ENCODE results near the gene RUNX3.
"Not testable (repeated sequence)": the region's sequence is repeated elsewhere in the genome, so short reads cannot be mapped to it uniquely, and the experiment has no call there.

The RUNX3 gene

DNA sequence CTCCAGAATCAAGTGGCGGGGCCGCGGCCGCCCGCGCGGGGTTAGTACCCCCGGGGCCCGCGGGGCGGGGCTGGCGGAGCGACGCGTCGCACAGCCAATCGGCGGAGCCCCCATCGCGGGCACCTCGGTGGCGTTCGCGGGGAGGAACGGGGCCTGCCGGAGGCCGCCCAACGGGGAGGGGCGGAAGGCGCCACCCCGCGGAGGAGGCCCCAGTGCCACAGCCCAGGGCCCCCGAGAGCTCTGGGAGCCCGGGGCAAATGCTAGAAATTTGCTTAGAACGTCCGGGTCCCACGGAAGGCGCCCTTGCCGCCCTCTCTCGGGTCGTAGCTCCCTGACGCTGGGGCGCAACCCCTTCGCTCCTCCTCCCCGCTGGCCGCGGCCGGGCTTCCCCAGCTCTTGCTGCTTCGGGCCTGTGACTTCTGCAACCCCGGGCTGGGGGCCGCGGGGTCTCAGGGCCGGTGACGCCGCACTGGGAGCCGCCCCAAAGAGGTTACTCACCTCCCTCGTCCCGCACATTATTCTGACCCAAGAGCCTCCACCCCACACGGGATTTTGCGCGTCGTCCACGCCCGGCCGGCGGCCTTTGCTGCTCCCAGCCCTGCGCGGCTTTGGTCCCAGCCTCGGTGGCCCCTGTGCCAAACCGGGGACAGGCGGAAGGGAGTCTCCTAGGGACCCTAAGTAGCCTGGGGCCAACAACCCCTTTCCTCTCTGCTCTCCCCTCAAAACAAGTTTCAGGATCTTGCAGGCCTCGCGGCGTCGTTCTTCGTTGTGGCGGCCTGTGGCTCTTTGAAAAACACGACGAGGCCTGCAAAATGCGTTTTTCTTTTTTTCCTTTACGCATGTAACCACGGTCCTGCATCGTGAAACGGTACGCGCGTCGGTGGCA, at the start of gene RUNX3:
TSS of gene RUNX3 (minus strand) at position 17 of the 886 bp plus-strand sequence. CDS start 408 bp downstream, outside the sequence.
- no peak for FAIRE-seq

DNA sequence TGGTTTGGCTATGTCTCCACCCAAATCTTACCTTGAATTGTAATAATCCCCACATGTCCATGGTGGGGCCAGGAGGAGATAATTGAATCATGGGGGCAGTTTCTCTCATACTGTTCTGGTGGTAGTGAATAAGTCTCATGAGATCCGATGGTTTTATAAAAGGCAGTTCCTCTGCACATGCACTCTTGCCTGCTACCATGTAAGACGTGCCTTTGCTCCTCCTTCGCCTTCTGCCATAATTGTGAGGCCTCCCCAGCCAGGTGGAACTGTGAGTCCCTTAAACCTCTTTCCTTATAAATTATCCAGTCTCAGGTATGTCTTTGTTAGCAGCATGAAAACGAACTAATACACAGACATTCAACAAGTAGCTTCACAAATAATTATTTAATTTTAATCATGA, 49.2 kb upstream of the RUNX3 start:
- not testable (repeated sequence) for FAIRE-seq

DNA sequence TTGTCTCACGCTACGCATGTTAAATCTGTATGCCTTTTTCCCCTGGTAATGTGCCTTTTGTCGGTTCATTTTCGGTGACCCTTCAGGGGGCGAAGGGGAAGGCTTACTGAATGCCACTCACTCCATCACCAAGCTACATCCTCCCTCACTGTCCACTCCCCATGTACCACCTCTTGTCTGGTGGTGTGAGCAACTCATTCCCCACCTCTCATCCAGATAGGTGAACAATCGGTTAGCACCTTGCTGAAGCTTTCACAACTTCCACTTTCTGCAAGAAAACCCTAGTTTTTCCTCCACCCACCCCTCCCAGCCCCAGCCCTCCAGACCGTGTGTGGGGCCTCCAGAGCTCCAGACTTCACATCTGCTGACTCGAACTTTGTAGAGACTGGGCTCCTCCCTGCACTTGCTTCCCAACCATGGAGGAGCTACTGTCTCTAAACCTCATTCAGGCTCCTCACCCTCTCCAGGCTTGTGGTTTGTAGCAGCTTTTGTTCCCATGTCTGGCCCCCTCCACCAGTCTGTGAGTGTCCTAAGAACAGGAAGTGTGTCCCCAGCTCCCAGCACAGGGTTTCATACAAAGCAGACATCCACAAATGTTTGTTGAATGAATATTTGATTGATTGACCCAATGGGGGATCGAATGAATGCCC, 48.4 kb upstream of the RUNX3 start:
- no peak for FAIRE-seq

DNA sequence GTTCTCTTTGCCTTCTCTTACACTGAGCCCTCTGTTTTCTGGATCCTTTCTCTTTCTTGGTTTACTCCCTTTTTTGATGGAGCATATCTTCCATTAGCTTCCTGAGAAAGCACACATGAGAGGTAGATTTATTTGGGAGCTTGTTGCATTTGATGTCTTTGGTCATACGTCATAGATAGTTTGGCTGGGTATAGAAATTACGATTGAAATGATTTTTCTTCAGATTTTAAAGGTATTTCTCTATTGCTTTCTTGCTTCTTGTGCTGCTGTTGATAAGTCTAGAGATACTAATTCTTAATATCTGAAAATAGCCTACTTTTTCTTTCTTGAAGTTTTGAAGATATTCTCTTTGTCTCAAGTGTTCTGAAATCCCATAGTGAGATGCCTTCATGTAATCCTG, 45.3 kb upstream of the RUNX3 start:
- no peak for FAIRE-seq

DNA sequence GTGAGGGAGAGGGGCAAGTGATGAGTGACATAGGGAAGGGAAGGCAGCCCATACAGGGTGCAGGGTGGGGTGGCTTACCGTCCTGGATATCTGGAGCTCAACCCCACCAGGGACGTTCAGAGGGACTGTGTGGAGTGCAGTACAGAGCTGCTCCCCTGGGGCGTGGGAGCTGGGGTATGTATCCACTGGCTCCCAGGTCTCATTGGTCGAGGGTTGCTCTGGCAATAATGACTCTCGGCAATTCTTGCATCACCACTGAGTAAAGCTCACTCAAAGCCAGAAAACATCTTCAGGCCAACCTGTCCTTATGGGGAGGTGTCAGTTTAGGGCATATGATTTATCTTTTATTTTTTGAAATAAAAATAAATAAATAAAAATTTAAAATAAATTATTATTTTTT, 43.2 kb upstream of the RUNX3 start:
- no peak for FAIRE-seq

DNA sequence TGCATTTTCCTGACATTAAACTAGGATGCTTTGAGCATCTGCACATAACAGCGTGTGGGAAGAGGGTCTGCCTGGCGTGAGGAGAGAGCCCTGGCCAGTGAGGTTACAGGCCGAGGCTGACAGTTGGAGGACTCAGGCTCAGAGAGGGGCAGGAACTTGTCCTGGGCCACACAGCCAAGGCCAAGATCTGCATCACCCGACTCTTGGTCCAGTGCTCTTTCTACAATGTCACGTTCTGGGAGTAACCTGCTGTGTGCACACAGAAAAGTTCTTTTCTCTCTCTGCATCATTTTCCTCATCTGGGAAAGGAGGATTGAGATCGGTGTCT, 42.8 kb upstream of the RUNX3 start:
- FAIRE-seq = no peak

DNA sequence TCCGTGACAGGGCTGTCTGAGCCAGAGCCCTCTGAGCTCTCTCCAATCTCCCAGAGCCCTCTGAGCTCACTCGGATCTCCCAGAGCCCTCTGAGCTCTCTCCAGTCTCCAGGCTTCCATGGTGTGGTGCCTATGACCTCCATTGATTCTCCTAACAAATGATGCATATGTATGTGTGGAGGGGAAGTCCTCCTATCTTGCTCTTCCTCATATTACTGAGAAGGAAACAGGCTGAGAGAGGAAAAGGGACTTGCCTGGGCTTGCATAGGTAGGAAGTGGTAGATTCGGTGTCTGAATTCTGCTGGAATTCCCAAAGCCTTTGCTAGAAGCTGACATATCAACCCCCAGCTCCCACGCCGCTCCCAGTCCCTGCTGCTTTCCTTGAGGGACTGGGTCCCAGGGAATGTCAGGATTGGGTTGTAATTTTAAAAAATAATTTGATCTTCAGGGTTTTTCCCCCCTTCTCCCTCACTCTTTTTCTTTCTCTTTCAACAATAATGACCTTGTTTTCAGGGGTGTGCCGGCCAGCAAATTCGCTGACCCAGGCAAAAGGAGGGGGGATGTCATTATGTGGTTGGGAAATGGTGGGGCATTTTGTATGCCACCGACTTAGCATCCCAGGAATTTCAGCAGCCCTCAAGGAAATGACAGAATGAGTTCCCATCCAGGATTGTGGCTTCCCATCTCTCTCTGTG, 42.3 kb upstream of the RUNX3 start:
- no peak for FAIRE-seq

DNA sequence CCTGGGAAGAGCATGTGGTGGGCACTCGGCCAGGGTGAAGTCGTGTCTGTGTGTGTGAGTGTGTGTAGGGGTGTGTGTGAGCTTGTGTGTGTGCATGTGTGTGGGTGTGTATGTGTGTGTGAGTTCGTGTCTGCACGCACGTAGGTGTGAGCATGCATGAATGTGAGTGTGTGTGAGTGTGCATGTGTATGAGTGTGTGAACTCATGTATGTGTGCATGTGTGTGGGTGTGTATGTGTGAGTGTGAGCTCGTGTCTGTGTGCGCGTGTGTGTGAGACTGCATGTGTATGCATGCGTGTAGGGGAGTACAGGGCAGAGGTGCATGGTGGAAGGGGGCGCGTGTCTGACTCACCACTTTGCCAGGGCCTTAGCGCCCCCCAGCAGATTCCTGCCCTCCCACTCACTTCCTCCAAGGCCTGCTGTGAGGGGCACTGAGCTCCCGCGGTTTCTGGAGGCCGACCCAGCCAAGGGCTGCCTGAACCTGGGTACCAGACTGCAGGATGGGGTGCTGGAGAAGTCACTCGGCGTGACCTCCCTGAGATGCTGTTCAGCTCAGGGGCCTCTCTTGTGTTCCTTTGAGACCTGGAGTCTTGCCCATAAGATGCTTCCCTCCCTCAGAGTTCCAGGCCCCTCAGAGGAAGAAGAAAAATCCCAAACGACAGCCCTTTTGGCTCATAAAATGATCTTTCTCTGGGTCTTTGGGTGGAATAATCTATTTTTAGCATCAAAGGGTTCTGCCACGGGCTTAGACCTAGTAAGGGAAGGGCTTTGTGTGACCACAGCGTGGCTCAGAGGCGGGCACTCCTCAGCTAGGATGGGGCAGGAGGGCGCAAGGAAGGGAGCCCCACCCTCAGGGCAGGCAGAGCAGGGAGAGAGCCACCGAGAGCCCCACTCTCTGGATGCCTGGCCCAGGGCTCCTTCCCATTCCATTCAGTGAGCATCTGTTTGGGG, 41.1 kb upstream of the RUNX3 start:
- no peak for FAIRE-seq

DNA sequence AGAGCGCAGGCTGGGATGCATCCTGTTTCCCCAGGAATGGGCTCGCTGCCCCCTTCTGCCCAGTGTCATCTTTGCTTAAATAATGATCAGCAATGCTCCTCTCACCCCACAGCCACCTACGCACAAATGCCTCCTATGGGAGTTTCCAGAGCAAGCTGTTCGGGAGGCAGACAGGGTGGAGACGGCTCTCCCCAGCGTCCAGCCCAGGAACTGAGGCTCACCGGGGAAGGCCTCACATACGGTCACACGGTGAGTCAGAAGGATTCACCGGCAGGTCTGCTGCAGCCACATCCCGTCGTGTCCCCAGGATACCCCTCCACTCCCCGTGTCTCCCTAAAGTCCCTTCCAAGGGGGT, 40.3 kb upstream of the RUNX3 start:
- FAIRE-seq = no peak

DNA sequence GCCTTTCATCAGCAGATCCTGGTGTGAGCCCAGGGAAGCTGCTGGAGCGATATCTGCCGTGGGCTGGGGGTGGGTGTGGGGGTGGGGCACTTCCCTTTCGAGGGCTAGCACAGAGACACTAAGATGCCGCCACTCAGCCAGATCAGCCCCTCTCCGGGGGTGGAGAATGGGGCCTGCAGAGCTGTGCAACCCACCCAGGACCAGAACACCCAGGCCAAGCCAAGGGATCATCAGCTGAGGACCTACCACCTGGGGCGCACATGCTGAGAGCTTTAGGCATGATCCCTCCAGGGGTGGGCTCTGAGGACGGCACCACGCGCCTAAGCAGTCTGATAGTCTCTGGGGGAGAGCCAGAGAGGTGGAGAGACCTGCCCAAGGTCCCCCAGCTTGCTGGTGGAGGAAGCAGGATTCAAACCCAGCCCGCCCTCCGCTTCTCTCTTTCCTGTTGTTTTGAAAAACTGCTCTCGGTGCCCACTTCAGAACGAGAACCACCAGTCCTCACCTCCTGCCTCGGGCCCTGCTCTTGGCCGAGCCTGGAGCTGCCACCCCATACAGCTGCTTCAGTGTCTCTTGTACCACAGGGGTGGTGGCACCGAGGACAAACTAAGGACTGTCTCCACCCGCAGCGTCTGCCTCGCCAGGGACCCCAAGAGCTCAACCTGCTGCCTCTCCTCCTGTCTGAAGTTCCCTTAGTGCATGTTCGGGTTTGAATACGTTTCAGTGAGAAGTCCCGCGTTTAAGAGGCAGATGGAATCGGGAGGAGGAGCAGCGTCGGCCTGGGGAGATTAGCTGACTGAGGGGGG, 39.7 kb upstream of the RUNX3 start:
- no peak for FAIRE-seq

DNA sequence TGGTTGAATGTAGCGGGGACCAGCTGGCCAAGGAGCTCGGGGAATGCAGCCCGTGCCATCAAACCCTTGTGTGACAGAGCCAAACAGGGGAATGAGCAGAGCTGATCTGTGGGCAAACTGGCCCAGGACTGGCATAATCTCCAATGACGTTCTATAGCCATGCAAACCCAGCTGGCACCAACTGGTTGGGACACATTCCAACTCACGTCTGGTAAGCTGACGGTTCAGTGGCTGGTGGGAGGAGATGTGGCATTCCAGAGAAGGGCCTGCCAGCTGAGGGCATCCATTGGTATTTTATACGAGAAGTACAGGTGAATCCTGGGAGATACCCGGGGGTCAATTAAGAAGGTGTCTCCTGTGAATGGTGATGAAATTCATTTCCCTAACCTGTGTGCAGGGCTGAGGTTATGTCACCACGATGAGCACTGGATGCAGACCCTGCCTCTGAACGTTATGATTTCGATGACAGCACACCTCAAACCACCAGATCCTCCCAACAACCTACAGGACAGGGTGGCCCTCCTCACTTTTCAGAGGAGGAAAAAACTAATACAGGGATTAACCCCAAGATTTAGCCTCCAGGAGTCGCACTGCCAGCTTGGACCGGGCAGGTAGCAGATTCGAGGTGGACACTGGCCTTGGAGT, 39.0 kb upstream of the RUNX3 start:
- FAIRE-seq = no peak

DNA sequence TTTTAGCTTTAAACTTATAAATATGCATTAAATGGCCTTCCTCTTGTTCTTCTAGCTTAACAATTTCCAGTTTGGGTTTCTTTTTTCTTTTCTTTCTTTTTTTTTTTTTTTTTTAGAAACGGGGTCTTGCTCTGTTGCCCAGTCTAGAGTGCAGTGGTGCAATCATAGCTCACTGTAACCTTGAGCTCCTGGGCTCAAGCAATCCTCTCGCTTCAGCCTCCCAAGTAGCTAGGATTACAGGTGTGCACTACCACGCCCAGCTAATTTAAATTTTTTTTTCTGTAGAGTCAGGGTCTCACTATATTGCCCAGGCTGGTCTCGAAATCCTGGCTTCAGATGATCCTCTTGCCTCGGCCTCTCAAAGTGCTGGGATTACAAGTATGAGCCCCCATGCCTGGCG, 37.9 kb upstream of the RUNX3 start:
- no peak for FAIRE-seq

DNA sequence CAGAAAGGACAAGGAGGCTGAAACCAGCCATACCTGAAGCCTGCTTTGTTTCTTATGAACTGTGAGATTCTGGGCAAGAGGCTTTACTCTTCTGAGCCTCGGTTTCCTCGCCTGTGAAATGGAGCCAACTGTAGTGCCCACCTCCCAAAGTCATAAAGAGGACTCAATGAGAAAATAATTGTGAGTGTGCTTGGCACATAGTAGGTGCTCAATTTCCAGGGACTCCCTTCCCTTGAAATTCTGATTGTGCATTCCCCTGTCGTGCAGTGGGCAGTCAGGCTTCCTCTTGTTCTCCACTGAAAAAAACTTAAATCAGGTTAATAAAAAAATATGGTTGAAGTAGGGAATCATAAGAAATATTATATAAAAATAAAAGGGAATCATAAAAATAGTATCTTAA, 37.5 kb upstream of the RUNX3 start:
- no peak for FAIRE-seq

DNA sequence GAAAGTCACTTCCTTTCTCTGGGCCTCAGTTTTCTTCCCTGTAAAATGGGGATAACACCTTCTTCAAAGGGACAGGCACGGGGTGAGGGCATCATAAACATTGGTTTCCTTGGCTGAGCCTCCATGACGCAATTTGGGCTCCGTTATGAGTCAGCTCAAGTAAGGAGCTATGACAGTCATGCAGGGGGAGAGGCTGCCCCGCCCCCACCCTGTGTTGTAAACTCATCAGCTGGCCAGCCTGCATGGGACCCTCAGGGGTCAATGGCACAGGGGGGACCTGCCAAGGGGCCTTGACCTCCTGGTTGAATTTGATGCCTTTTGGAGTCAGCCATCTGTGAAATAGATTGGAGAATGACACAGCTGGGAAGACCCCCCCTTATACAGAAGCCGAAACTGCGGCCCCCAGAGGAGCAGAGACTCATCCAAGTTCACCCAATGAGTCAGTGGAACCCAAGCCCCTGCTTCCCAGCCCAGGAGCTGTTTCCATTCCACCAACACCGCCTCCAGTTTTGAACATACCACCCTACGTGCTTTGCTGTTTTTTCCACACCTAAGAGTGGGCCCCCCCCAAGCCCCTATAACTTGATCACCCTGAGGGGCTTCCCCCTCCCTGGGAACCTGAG, 36.8 kb upstream of the RUNX3 start:
- no peak for FAIRE-seq

DNA sequence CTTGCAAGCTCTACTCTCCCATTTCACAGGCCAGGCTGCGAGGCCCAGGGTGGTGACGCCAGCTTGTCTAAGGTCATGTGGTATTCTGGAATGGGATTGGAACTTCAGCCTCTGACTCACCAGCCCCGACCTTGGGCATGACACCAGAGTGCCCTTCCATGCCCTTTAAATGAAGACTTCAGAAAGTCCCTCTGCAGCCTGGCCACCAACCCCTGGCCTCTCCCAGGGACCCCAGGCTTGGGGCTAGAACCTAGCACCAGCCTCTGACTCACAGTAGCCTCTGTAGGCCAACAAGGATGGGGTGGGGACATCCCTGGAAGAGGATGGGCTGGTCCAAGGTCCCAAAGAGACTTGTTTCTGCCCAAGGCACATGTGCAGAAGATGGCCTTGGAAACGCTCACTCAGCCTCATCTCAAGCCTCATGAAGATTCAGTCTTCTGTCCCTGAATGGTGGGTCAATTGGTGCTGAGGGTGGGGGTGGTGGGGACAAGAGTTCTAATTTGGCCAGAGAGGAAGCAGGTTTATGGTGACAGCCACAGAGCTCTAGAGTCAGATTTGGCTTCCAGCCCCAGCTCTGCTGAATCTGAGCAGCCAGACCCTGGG, 36.1 kb upstream of the RUNX3 start:
- no peak for FAIRE-seq

DNA sequence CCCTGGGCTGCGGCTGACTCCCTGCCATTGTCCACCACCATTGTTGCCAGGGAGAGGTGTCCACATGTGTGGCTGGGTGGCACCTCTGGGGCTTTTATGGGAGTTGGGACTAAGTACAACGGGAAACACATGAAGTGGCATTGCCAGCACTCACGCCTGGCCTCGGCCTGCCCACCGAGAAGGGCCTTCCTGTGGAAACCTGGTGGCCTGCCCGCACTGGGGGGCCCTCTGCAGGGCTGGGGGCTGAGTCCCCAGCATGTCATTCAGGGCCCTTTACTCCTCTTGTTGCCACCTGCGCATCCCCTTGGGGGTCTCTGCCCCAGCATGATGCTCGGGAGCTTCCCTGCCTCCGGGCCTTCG, 35.5 kb upstream of the RUNX3 start:
- no peak for FAIRE-seq

DNA sequence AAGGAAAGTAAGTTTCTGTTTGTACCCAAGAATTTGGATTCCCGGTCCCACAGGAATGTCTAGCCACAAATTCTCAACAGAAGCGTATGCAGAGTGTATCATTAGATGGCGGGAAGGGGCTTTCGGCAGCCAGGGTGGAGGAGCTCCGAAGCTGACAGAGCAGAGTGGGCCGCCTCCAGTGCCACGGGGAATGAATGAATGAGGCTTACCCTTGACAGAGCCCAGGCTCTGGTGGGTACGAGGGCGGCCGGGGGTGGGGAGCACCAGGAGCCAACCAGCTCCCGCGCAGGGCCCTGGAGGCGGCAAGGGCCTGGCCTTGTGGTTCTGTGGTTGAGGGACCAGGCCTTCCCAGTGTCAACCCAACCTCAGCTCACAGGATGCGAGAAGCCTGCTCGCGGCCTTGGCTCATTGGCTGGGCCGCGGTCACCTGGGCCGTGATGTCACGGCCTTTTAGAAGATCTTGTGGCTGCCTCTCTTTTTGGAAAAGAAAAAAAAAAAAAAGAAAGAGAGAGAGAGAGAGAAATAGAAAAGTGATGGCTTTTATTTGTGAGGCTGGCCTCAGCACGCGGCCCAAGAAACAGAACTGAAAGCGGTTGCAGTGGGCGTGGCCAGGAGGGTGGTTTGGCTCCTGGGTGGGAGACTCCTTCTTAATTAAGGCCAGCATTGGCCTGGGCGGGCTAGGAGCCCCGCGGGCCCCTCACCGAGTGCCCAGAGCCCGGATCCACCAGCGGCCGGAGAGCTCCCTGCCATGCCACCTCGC, 34.9 kb upstream of the RUNX3 start:
- FAIRE-seq = no peak

DNA sequence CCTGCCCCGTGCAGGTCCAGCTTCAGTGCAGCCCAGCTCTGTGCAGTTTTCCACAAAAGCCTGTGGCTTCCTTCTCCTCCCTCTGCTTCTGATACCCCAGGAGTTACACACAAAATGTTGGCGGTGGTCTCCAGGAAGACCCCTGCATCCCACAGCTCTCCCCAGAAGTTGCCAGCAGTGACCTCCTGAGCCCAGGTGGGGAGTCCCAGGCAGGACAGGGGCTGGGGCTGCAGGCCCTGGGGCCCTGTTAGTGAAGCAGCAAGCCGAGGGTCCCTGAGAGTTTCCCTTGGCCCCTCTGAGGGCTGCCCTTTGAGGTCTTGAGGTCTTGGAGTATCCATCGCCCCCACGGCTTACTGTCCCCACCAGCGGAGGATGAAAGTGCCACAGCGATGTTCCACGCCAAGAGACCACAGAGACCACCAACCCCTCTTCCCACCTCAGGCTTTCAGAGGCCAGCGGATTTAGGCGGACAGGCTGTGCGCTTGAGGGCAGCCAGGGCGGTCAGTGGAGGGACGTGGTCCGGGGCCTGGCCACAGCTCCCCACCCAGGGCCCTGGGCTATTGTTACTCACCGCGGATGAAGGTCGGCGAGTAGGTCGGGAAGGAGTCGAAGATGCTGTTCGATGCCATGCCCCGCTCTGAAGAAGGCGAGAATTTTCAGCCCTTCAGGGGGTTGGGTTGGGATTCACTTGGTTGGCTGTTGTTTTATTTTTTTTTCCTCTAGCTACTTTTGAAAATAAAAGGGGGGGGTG, 34.0 kb upstream of the RUNX3 start:
- no peak for FAIRE-seq
